ENCODE measurements around the gene SCML2. TPM values are rescaled to one million over a fixed set of nuclear protein-coding genes. Genes with fewer than 3 reads are reported as not detected.

Gene SCML2
- 2.2 TPM for total RNA-seq

DNA sequence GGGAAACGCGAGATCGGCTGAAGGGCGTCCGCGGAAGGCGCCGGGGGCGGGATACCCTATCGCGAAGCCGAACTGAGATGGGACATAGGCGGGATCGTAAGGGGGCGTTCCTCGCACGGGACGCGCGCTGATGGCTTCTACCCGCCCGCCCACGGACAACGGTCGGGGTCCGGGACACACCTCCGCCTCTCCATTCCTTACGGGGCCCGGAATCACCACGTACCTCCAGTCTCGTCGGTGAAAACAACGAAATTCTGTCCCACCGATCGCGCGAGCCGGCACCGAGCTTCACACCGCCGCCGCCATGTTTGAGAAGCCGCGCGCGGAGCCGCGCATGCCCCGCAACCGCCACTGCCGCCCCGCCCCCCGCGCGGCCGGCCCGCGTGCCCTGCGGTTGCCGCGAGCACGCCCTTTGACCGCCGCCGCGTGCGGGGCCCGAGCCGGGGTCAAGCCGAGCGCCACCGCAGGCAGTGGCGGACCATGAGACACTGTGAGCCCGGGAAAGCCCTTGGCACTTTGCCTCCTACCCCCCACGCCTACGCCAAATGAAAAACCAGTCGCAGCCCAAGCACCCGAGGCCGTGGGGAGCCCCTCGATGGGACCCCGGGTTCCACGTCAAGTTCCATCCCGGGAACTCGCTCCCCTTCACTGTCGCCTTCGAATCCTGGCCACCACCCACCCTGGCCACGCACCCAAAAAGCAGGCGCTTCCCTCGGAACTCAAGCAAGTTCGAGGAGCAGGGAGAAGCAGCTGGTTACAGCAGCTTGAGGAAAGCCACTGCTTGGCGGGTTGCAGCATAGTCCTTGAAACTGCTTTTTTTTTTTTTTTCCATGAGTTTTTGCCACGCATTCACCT lies at the start of gene SCML2:
Gene SCML2, minus strand, starts transcription at position 320 of the 855 bp plus-strand sequence. CDS start 20,617 bp downstream, outside the sequence.
- no peak for DNase-seq (ENCODE audit: extremely low spot score in 2 of 2)
- Histone ChIP-seq H3K4me3 (peak within 1 kb of the TSS; percentile 54 to 61), H3K36me3 (no peaks in the 10 kb centered on the region), H3K4me1 (no peaks in the 10 kb centered on the region), H3K9me3 (no peaks in the 10 kb centered on the region), H3K27ac (no peak within 1 kb of the TSS), H3K27me3 (no peaks in the 10 kb centered on the region)
- intact Hi-C loops (cut with DNase I), result no loop called here
- TF ChIP-seq POLR2A (IDR thresholded peaks at IDR 0.05) (no peak), POLR2AphosphoS5 (IDR thresholded peaks at IDR 0.05; ENCODE audit: insufficient read depth in 1 of 2, low read depth in 1 of 2) (no peak)
- TF ChIP-seq, protein P1, sequence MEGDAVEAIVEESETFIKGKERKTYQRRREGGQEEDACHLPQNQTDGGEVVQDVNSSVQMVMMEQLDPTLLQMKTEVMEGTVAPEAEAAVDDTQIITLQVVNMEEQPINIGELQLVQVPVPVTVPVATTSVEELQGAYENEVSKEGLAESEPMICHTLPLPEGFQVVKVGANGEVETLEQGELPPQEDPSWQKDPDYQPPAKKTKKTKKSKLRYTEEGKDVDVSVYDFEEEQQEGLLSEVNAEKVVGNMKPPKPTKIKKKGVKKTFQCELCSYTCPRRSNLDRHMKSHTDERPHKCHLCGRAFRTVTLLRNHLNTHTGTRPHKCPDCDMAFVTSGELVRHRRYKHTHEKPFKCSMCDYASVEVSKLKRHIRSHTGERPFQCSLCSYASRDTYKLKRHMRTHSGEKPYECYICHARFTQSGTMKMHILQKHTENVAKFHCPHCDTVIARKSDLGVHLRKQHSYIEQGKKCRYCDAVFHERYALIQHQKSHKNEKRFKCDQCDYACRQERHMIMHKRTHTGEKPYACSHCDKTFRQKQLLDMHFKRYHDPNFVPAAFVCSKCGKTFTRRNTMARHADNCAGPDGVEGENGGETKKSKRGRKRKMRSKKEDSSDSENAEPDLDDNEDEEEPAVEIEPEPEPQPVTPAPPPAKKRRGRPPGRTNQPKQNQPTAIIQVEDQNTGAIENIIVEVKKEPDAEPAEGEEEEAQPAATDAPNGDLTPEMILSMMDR (IDR thresholded peaks at IDR 0.05), result no peak

DNA sequence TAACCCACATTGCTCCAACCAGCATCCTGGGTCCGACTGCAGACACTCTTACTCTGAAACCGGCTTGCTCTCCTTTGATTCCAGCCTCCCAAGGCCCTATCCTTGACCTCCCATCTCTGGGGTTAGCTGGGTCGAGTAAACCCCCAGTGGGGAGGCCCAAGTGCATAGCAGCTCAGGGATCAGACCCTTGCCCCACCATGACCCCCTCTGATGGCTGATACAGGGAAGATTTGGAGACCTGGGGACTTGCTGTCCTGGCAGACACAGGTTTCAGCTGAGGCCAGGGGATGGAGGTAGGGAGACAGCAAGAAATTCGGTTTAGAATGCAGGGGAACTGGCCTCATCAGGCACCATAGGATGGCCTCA lies 47.3 kb upstream of the SCML2 start:
- Histone ChIP-seq H3K27ac (no peak overlapping the region), H3K9me3 (no peaks in the 10 kb centered on the region), H3K36me3 (no peaks in the 10 kb centered on the region), H3K4me3 (no peak overlapping the region), H3K27me3 (no peaks in the 10 kb centered on the region), H3K4me1 (no peaks in the 10 kb centered on the region)
- TF ChIP-seq, protein P1 (IDR thresholded peaks at IDR 0.05), result no peak
- TF ChIP-seq POLR2AphosphoS5 (IDR thresholded peaks at IDR 0.05; ENCODE audit: insufficient read depth in 1 of 2, low read depth in 1 of 2) (no peak), POLR2A (IDR thresholded peaks at IDR 0.05) (no peak)
- intact Hi-C loops (cut with DNase I), result no loop called here
- no peak for DNase-seq (ENCODE audit: extremely low spot score in 2 of 2)

DNA sequence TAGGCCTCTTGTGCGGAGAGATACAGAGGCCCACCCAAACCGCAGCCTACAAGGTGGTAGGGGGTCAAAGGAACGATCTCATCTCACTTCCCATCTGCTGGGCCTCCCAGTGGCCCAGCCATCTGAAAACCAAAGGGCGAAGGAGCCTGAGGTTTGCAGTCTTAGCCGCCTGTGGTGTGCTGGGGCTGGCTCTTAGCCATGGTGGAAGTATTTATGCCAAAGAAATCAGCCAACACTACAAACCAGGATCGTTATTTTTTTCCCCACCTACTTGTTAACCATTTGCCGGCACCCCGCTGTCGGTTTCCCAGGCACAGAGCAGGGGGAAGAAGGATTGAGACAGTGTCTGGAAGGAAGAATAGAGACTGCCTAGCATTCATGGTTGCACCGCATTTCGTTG lies 40.0 kb upstream of the SCML2 start:
- no peaks in the 10 kb centered on the region for H3K4me1 ChIP-seq
- H3K27me3 ChIP-seq, result no peaks in the 10 kb centered on the region
- H3K9me3 ChIP-seq, result no peaks in the 10 kb centered on the region
- DNase-seq (ENCODE audit: extremely low spot score in 2 of 2), result no peak
- H3K4me3 ChIP-seq, result no peak overlapping the region
- H3K36me3 ChIP-seq, result no peaks in the 10 kb centered on the region
- H3K27ac ChIP-seq, result no peak overlapping the region
- TF ChIP-seq, protein P1 (IDR thresholded peaks at IDR 0.05), result no peak
- TF ChIP-seq POLR2AphosphoS5 (IDR thresholded peaks at IDR 0.05; ENCODE audit: insufficient read depth in 1 of 2, low read depth in 1 of 2) (no peak), POLR2A (IDR thresholded peaks at IDR 0.05) (no peak)
- intact Hi-C loops (cut with DNase I), result no loop called here

DNA sequence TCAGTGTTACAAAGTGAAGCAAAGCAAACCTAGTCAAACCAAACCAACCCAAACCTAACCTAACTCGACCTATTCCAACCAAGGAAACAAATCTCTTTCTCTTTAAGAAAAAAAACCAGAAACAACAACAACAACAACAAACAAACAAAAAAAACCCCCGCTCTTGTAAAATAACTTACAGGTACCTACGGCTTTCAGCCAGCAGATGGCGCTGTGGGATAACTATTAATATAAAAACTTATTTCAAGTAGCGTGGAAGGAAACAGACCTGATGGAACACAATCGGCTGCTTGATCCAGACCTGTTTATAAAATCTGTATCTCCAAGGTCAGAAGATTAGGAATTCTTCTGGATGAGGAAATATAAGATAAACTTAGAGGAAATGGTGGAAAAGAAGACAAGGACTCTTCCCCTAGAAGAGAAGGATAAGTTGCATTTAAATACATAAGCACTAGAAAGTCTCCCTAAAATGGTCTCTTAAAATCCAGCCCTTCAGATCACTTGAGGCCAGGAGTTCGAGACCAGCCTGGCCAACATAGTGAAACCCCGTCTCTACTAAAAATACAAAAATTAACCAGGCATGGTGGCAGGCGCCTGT lies 36.6 kb upstream of the SCML2 start:
- TF ChIP-seq, protein P1 (IDR thresholded peaks at IDR 0.05), result peak; percentile 58 to 62 (median 61)
- no peak for TF ChIP-seq POLR2AphosphoS5 (IDR thresholded peaks at IDR 0.05; ENCODE audit: insufficient read depth in 1 of 2, low read depth in 1 of 2)
- TF ChIP-seq POLR2A (IDR thresholded peaks at IDR 0.05), result no peak
- H3K27ac ChIP-seq, result no peak overlapping the region
- no peaks in the 10 kb centered on the region for H3K9me3 ChIP-seq
- H3K27me3 ChIP-seq, result no peaks in the 10 kb centered on the region
- no peaks in the 10 kb centered on the region for H3K4me1 ChIP-seq
- DNase-seq (ENCODE audit: extremely low spot score in 2 of 2), result no peak
- no peaks in the 10 kb centered on the region for H3K36me3 ChIP-seq
- H3K4me3 ChIP-seq, result no peak overlapping the region
- intact Hi-C loops (cut with DNase I), result no loop called here

DNA sequence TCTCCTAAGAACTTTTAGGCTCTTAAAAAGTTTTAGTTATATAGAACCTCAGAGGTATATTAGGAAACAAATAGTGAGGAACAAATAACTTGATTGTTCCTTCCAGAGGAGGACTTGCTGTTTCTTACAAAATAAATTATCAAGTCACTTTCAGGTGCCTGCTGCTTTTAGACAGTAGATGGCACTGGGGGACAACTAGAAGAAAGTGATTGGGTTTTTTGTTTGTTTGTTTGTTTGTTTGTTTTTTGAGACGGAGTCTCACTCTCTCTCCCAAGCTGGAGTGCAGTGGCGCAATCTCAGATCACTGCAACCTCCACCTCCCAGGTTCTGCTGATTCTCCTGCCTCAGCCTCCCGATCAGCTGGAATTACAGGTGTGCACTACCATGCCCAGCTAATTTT lies 35.5 kb upstream of the SCML2 start:
- H3K4me3 ChIP-seq, result no peak overlapping the region
- TF ChIP-seq POLR2AphosphoS5 (IDR thresholded peaks at IDR 0.05; ENCODE audit: insufficient read depth in 1 of 2, low read depth in 1 of 2) (no peak), POLR2A (IDR thresholded peaks at IDR 0.05) (no peak)
- TF ChIP-seq, protein P1 (IDR thresholded peaks at IDR 0.05), result no peak
- H3K4me1 ChIP-seq, result no peaks in the 10 kb centered on the region
- H3K27ac ChIP-seq, result no peak overlapping the region
- H3K27me3 ChIP-seq, result no peaks in the 10 kb centered on the region
- H3K36me3 ChIP-seq, result no peaks in the 10 kb centered on the region
- H3K9me3 ChIP-seq, result no peaks in the 10 kb centered on the region
- no peak for DNase-seq (ENCODE audit: extremely low spot score in 2 of 2)
- intact Hi-C loops (cut with DNase I), result no loop called here
